ENCODE results near the gene ORM1.
"Not testable (repeated sequence)": the region's sequence is repeated elsewhere in the genome, so short reads cannot be mapped to it uniquely, and the experiment has no call there.

The ORM1 gene

GRCh38 chr9:114325684-114326254 is 2.9 kb downstream of the ORM1 start:
- H3K36me3 ChIP-seq (ENCODE audit: control insufficient read depth in 2 of 2, insufficient read depth in 2 of 2, low read length in 2 of 2); H3K9me3 ChIP-seq (ENCODE audit: control insufficient read depth in 2 of 2, low read length in 2 of 2); H3K27ac ChIP-seq (ENCODE audit: low read depth in 2 of 2, low read length in 2 of 2); H3K4me3 ChIP-seq (ENCODE audit: low read length in 2 of 2); H3K9ac ChIP-seq (ENCODE audit: low read depth in 1 of 2, low read length in 2 of 2); H3K4me1 ChIP-seq (ENCODE audit: control insufficient read depth in 2 of 2, insufficient read depth in 2 of 2, low read length in 2 of 2); H3K27me3 ChIP-seq (ENCODE audit: control insufficient read depth in 2 of 2, insufficient read depth in 2 of 2, low read length in 2 of 2): not testable (repeated sequence)

- Histone ChIP-seq H3K36me3 (ENCODE audit: control insufficient read depth in 2 of 2, insufficient read depth in 2 of 2, low read length in 2 of 2) (no peaks in the 10 kb centered on the region), H3K9me3 (ENCODE audit: control insufficient read depth in 2 of 2, low read length in 2 of 2) (no peaks in the 10 kb centered on the region), H3K27me3 (ENCODE audit: control insufficient read depth in 2 of 2, insufficient read depth in 2 of 2, low read length in 2 of 2) (no peaks in the 10 kb centered on the region), H3K4me3 (ENCODE audit: low read length in 2 of 2) (no peak overlapping the region), H3K9ac (ENCODE audit: low read depth in 1 of 2, low read length in 2 of 2) (no peak overlapping the region), H3K4me1 (ENCODE audit: control insufficient read depth in 2 of 2, insufficient read depth in 2 of 2, low read length in 2 of 2) (peaks cover 0 to 4% of the 10 kb centered on the region in 2 donors), H3K27ac (ENCODE audit: low read depth in 2 of 2, low read length in 2 of 2) (no peak overlapping the region)
These were observed 4.9 kb downstream of the ORM1 start for GRCh38 chr9:114327749-114328148.

GRCh38 chr9:114328357-114328820 is 5.5 kb downstream of the ORM1 start:
- H3K27ac ChIP-seq (ENCODE audit: low read depth in 2 of 2, low read length in 2 of 2); H3K9ac ChIP-seq (ENCODE audit: low read depth in 1 of 2, low read length in 2 of 2); H3K36me3 ChIP-seq (ENCODE audit: control insufficient read depth in 2 of 2, insufficient read depth in 2 of 2, low read length in 2 of 2); H3K4me3 ChIP-seq (ENCODE audit: low read length in 2 of 2); H3K27me3 ChIP-seq (ENCODE audit: control insufficient read depth in 2 of 2, insufficient read depth in 2 of 2, low read length in 2 of 2); H3K9me3 ChIP-seq (ENCODE audit: control insufficient read depth in 2 of 2, low read length in 2 of 2); H3K4me1 ChIP-seq (ENCODE audit: control insufficient read depth in 2 of 2, insufficient read depth in 2 of 2, low read length in 2 of 2): not testable (repeated sequence)

- H3K4me3 ChIP-seq (ENCODE audit: low read length in 2 of 2); H3K27me3 ChIP-seq (ENCODE audit: control insufficient read depth in 2 of 2, insufficient read depth in 2 of 2, low read length in 2 of 2); H3K27ac ChIP-seq (ENCODE audit: low read depth in 2 of 2, low read length in 2 of 2); H3K9me3 ChIP-seq (ENCODE audit: control insufficient read depth in 2 of 2, low read length in 2 of 2); H3K36me3 ChIP-seq (ENCODE audit: control insufficient read depth in 2 of 2, insufficient read depth in 2 of 2, low read length in 2 of 2); H3K4me1 ChIP-seq (ENCODE audit: control insufficient read depth in 2 of 2, insufficient read depth in 2 of 2, low read length in 2 of 2); H3K9ac ChIP-seq (ENCODE audit: low read depth in 1 of 2, low read length in 2 of 2): not testable (repeated sequence)
These were observed 6.2 kb downstream of the ORM1 start for GRCh38 chr9:114328937-114329624.

- not testable (repeated sequence) for H3K4me3 ChIP-seq (ENCODE audit: low read length in 2 of 2); H3K27ac ChIP-seq (ENCODE audit: low read depth in 2 of 2, low read length in 2 of 2); H3K4me1 ChIP-seq (ENCODE audit: control insufficient read depth in 2 of 2, insufficient read depth in 2 of 2, low read length in 2 of 2); H3K27me3 ChIP-seq (ENCODE audit: control insufficient read depth in 2 of 2, insufficient read depth in 2 of 2, low read length in 2 of 2); H3K9me3 ChIP-seq (ENCODE audit: control insufficient read depth in 2 of 2, low read length in 2 of 2); H3K36me3 ChIP-seq (ENCODE audit: control insufficient read depth in 2 of 2, insufficient read depth in 2 of 2, low read length in 2 of 2); H3K9ac ChIP-seq (ENCODE audit: low read depth in 1 of 2, low read length in 2 of 2)
These were observed 6.7 kb downstream of the ORM1 start, which contains the start of gene ORM2 for GRCh38 chr9:114329625-114330022. Gene ORM2 (plus strand): TSS chr9:114329869. CDS start chr9:114329905, 36 bp downstream.

GRCh38 chr9:114330636-114331035 is 7.7 kb downstream of the ORM1 start:
- Histone ChIP-seq H3K9ac (ENCODE audit: low read depth in 1 of 2, low read length in 2 of 2) (no peak overlapping the region), H3K27me3 (ENCODE audit: control insufficient read depth in 2 of 2, insufficient read depth in 2 of 2, low read length in 2 of 2) (no peaks in the 10 kb centered on the region), H3K4me3 (ENCODE audit: low read length in 2 of 2) (no peak overlapping the region), H3K36me3 (ENCODE audit: control insufficient read depth in 2 of 2, insufficient read depth in 2 of 2, low read length in 2 of 2) (peaks cover 0 to 7% of the 10 kb centered on the region in 2 donors), H3K9me3 (ENCODE audit: control insufficient read depth in 2 of 2, low read length in 2 of 2) (no peaks in the 10 kb centered on the region), H3K27ac (ENCODE audit: low read depth in 2 of 2, low read length in 2 of 2) (no peak overlapping the region), H3K4me1 (ENCODE audit: control insufficient read depth in 2 of 2, insufficient read depth in 2 of 2, low read length in 2 of 2) (peaks cover 0 to 4% of the 10 kb centered on the region in 2 donors)

GRCh38 chr9:114331229-114332195 is 8.6 kb downstream of the ORM1 start:
- H3K27ac ChIP-seq (ENCODE audit: low read depth in 2 of 2, low read length in 2 of 2); H3K4me3 ChIP-seq (ENCODE audit: low read length in 2 of 2); H3K9me3 ChIP-seq (ENCODE audit: control insufficient read depth in 2 of 2, low read length in 2 of 2); H3K9ac ChIP-seq (ENCODE audit: low read depth in 1 of 2, low read length in 2 of 2); H3K27me3 ChIP-seq (ENCODE audit: control insufficient read depth in 2 of 2, insufficient read depth in 2 of 2, low read length in 2 of 2); H3K4me1 ChIP-seq (ENCODE audit: control insufficient read depth in 2 of 2, insufficient read depth in 2 of 2, low read length in 2 of 2): not testable (repeated sequence)
- peaks cover 6 to 15% of the 10 kb centered on the region in 2 donors for H3K36me3 ChIP-seq (ENCODE audit: control insufficient read depth in 2 of 2, insufficient read depth in 2 of 2, low read length in 2 of 2)

- H3K4me1 ChIP-seq (ENCODE audit: control insufficient read depth in 2 of 2, insufficient read depth in 2 of 2, low read length in 2 of 2); H3K9ac ChIP-seq (ENCODE audit: low read depth in 1 of 2, low read length in 2 of 2); H3K27ac ChIP-seq (ENCODE audit: low read depth in 2 of 2, low read length in 2 of 2); H3K9me3 ChIP-seq (ENCODE audit: control insufficient read depth in 2 of 2, low read length in 2 of 2); H3K27me3 ChIP-seq (ENCODE audit: control insufficient read depth in 2 of 2, insufficient read depth in 2 of 2, low read length in 2 of 2); H3K4me3 ChIP-seq (ENCODE audit: low read length in 2 of 2): not testable (repeated sequence)
- peaks cover 15 to 24% of the 10 kb centered on the region in 2 donors for H3K36me3 ChIP-seq (ENCODE audit: control insufficient read depth in 2 of 2, insufficient read depth in 2 of 2, low read length in 2 of 2)
These were observed 9.7 kb downstream of the ORM1 start for GRCh38 chr9:114332474-114333040.

- H3K9ac ChIP-seq (ENCODE audit: low read depth in 1 of 2, low read length in 2 of 2); H3K9me3 ChIP-seq (ENCODE audit: control insufficient read depth in 2 of 2, low read length in 2 of 2); H3K27ac ChIP-seq (ENCODE audit: low read depth in 2 of 2, low read length in 2 of 2); H3K4me3 ChIP-seq (ENCODE audit: low read length in 2 of 2); H3K27me3 ChIP-seq (ENCODE audit: control insufficient read depth in 2 of 2, insufficient read depth in 2 of 2, low read length in 2 of 2); H3K4me1 ChIP-seq (ENCODE audit: control insufficient read depth in 2 of 2, insufficient read depth in 2 of 2, low read length in 2 of 2): not testable (repeated sequence)
- peaks cover 26 to 34% of the 10 kb centered on the region in 2 donors for H3K36me3 ChIP-seq (ENCODE audit: control insufficient read depth in 2 of 2, insufficient read depth in 2 of 2, low read length in 2 of 2)
These were observed 10.8 kb downstream of the ORM1 start for GRCh38 chr9:114333718-114334117.

- Histone ChIP-seq H3K27ac (ENCODE audit: low read depth in 2 of 2, low read length in 2 of 2) (no peak overlapping the region), H3K9ac (ENCODE audit: low read depth in 1 of 2, low read length in 2 of 2) (no peak overlapping the region), H3K4me1 (ENCODE audit: control insufficient read depth in 2 of 2, insufficient read depth in 2 of 2, low read length in 2 of 2) (no peaks in the 10 kb centered on the region), H3K4me3 (ENCODE audit: low read length in 2 of 2) (no peak overlapping the region), H3K36me3 (ENCODE audit: control insufficient read depth in 2 of 2, insufficient read depth in 2 of 2, low read length in 2 of 2) (peaks cover 31 to 40% of the 10 kb centered on the region in 2 donors), H3K27me3 (ENCODE audit: control insufficient read depth in 2 of 2, insufficient read depth in 2 of 2, low read length in 2 of 2) (no peaks in the 10 kb centered on the region), H3K9me3 (ENCODE audit: control insufficient read depth in 2 of 2, low read length in 2 of 2) (no peaks in the 10 kb centered on the region)
These were observed 11.6 kb downstream of the ORM1 start for GRCh38 chr9:114334490-114334889.
